HG03378 (cell line): ENCODE results near the gene NCKAP5L.
"Not testable (repeated sequence)": the region's sequence is repeated elsewhere in the genome, so short reads cannot be mapped to it uniquely, and the experiment has no call there.

Experiments
- ATAC-seq: cut with Tn5 transposase; IDR thresholded peaks from one replicate; pipeline ENCODE4 v1.9.1; 2021; ENCODE audit warnings: mild to moderate bottlenecking, moderate library complexity; ENCODE audit not compliant: unreplicated experiment

The NCKAP5L gene

GRCh38 chr12:49828133-49829091, at the start of gene NCKAP5L:
NCKAP5L (minus strand) TSS chr12:49828413; CDS start chr12:49804044, 24,369 bp downstream.
- peak; percentile 73 for ATAC-seq

- ATAC-seq: no peak
These were observed 48.9 kb upstream of the NCKAP5L start for GRCh38 chr12:49877066-49877465.

- no peak for ATAC-seq
These were observed 47.9 kb upstream of the NCKAP5L start for GRCh38 chr12:49876070-49876469.

- no peak for ATAC-seq
These were observed 47.0 kb upstream of the NCKAP5L start for GRCh38 chr12:49875115-49875720.

- no peak for ATAC-seq
These were observed 46.1 kb upstream of the NCKAP5L start for GRCh38 chr12:49874142-49874897.

GRCh38 chr12:49873361-49873934, 45.2 kb upstream of the NCKAP5L start:
- ATAC-seq: no peak

- no peak for ATAC-seq
These were observed 44.6 kb upstream of the NCKAP5L start for GRCh38 chr12:49872781-49873181.

GRCh38 chr12:49872381-49872780, 44.2 kb upstream of the NCKAP5L start:
- no peak for ATAC-seq

GRCh38 chr12:49871811-49872251, 43.6 kb upstream of the NCKAP5L start:
- ATAC-seq: not testable (repeated sequence)

GRCh38 chr12:49871263-49871561, 43.0 kb upstream of the NCKAP5L start:
- no peak for ATAC-seq

GRCh38 chr12:49870501-49871262, 42.5 kb upstream of the NCKAP5L start:
- ATAC-seq: no peak

GRCh38 chr12:49869816-49870500, 41.7 kb upstream of the NCKAP5L start:
- no peak for ATAC-seq

GRCh38 chr12:49868952-49869815, 41.0 kb upstream of the NCKAP5L start:
- ATAC-seq: no peak

- no peak for ATAC-seq
These were observed 40.2 kb upstream of the NCKAP5L start for GRCh38 chr12:49868449-49868848.

- no peak for ATAC-seq
These were observed 39.5 kb upstream of the NCKAP5L start for GRCh38 chr12:49867570-49868341.

GRCh38 chr12:49866859-49867569, 38.8 kb upstream of the NCKAP5L start:
- ATAC-seq: no peak

- ATAC-seq: no peak
These were observed 37.5 kb upstream of the NCKAP5L start for GRCh38 chr12:49865782-49866135.
